ENCODE data around the gene PHF2.

PHF2 gene

GRCh38 chr9:93673839-93674334 is 97.5 kb downstream of the PHF2 start (continued):
- TF ChIP-seq OSR2 (tag by site-specific recombination; IDR thresholded peaks at IDR 0.05) (no peak), TSHZ1 (tag by site-specific recombination; IDR thresholded peaks at IDR 0.05; ENCODE audit: borderline replicate concordance) (no peak), ZNF302 (tag by site-specific recombination; IDR thresholded peaks at IDR 0.05; ENCODE audit: low read depth) (no peak), GLI4 (tag by site-specific recombination; IDR thresholded peaks at IDR 0.05) (no peak)

- Histone ChIP-seq H3K4me3 (ENCODE audit: low read depth, low read length) (no peak overlapping the region), H3K4me1 (ENCODE audit: control insufficient read depth, insufficient read depth, low read length) (no peaks in the 10 kb centered on the region), H3K9me3 (ENCODE audit: control insufficient read depth, insufficient read depth, low read depth, low read length) (no peaks in the 10 kb centered on the region), H3K27ac (ENCODE audit: extremely low read depth, low read depth, low read length) (no peak overlapping the region), H3K36me3 (ENCODE audit: control insufficient read depth in 2 of 2, insufficient read depth in 1 of 2, low read length in 2 of 2) (peaks cover 0 to 44% of the 10 kb centered on the region in 2 experiments; a peak in 1 of 3 replicates)
- TF ChIP-seq ZNF169 (tag by site-specific recombination; IDR thresholded peaks at IDR 0.05) (no peak), ZNF76 (tag by site-specific recombination; IDR thresholded peaks at IDR 0.05; ENCODE audit: borderline replicate concordance, low read depth) (no peak), ZBTB6 (tag by site-specific recombination; IDR thresholded peaks at IDR 0.05) (no peak), ZNF292 (tag by site-specific recombination; IDR thresholded peaks at IDR 0.05; ENCODE audit: borderline replicate concordance, low read depth) (no peak), ZNF37A (tag by site-specific recombination; IDR thresholded peaks at IDR 0.05) (no peak), ZNF776 (tag by site-specific recombination; IDR thresholded peaks at IDR 0.05; ENCODE audit: borderline replicate concordance) (no peak), ZBTB11 (tag by site-specific recombination; conservative IDR thresholded peaks at IDR 0.05; ENCODE audit: low read depth) (no peak)
- CTCF ChIA-PET, result no interaction called here
- POLR2A ChIA-PET, result no interaction called here
Measured at GRCh38 chr9:93674580-93675335, 98.4 kb downstream of the PHF2 start.

GRCh38 chr9:93675336-93676150 is 99.2 kb downstream of the PHF2 start:
- Histone ChIP-seq H3K4me3 (ENCODE audit: low read depth, low read length) (no peak overlapping the region), H3K4me1 (ENCODE audit: control insufficient read depth, insufficient read depth, low read length) (no peaks in the 10 kb centered on the region), H3K36me3 (ENCODE audit: control insufficient read depth in 2 of 2, insufficient read depth in 1 of 2, low read length in 2 of 2) (peaks cover 0 to 44% of the 10 kb centered on the region in 2 experiments; a peak in 1 of 3 replicates), H3K27ac (ENCODE audit: extremely low read depth, low read depth, low read length) (no peak overlapping the region), H3K9me3 (ENCODE audit: control insufficient read depth, insufficient read depth, low read depth, low read length) (no peaks in the 10 kb centered on the region)
- ChIA-PET CTCF (interaction anchor here (0.6 to 0.7 kb wide), 2 partner anchors 187 to 538 kb away, joined by 3 read pairs; no protein-coding TSS in a partner anchor), POLR2A (no interaction called here)
- peak; percentile 75 for TF ChIP-seq ZNF157 (tag by site-specific recombination; IDR thresholded peaks at IDR 0.05)
- no peak for TF ChIP-seq ZNF501 (tag by site-specific recombination; IDR thresholded peaks at IDR 0.05)

Data from HEK293 (cell line).